LNCaP clone FGC (cell line): ENCODE measurements around the gene SEMA4G.

Source experiments
- DNase-seq: peaks from one replicate; pipeline ENCODE4 v3.0.0-alpha.2; 2011; ENCODE audit warnings: low read depth
- H3K4me3 ChIP-seq: 2 replicates; pipeline ENCODE4 v1.5.1; 2011; ENCODE audit warnings: mild to moderate bottlenecking, low read depth, low read length, control low read depth
- CTCF ChIP-seq: IDR thresholded peaks from 2 replicates; pipeline ENCODE4 v1.5.1; 2012; ENCODE audit warnings: mild to moderate bottlenecking; ENCODE audit not compliant: control insufficient read depth, insufficient read depth; ENCODE audit errors: extremely low read depth

SEMA4G gene

GRCh38 chr10:100982916-100983830 lies 13.9 kb downstream of the SEMA4G start:
- H3K4me3 ChIP-seq, result no peak overlapping the region
- TF ChIP-seq CTCF, result no peak
- no peak for DNase-seq

GRCh38 chr10:100983868-100984671 lies 14.8 kb downstream of the SEMA4G start:
- DNase-seq, result no peak
- TF ChIP-seq CTCF, result no peak

GRCh38 chr10:100984672-100985177 lies 15.4 kb downstream of the SEMA4G start:
- no peak overlapping the region for H3K4me3 ChIP-seq
- TF ChIP-seq CTCF, result no peak
- DNase-seq, result no peak

More at GRCh38 chr10:100983868-100984671, 14.8 kb downstream of the SEMA4G start:
- H3K4me3 ChIP-seq, result no peak overlapping the region

- DNase-seq, result no peak
- no peak for TF ChIP-seq CTCF
- H3K4me3 ChIP-seq, result no peak overlapping the region
Observed at GRCh38 chr10:100985336-100985735, 16.0 kb downstream of the SEMA4G start.

GRCh38 chr10:100986623-100986951 lies 17.3 kb downstream of the SEMA4G start:
- no peak for TF ChIP-seq CTCF
- DNase-seq, result no peak
- peak overlapping the region; percentile 88 for H3K4me3 ChIP-seq

- no peak for DNase-seq
- TF ChIP-seq CTCF, result no peak
- H3K4me3 ChIP-seq, result peak within 1 kb of the TSS; percentile 88
Observed at GRCh38 chr10:100986952-100987684, 17.8 kb downstream of the SEMA4G start, which contains the start of the genes MRPL43 and TWNK. Gene MRPL43, minus strand, starts transcription at chr10:100987497. Its CDS starts 54 bp downstream, at chr10:100987443. Gene TWNK, plus strand, starts transcription at chr10:100987543. Its CDS starts 668 bp downstream, at chr10:100988211.
